OCI-LY1 (cell line): Measurements from ENCODE around the gene CDKAL1.
"Not testable (repeated sequence)": the region's sequence is repeated elsewhere in the genome, so short reads cannot be mapped to it uniquely, and the experiment has no call there.

ENCODE experiments used
- EZH2 ChIP-seq: fragments of 200-600 bp; sonication (generic), shearing (Covaris generic); IDR thresholded peaks from 2 replicates; pipeline ENCODE4 v1.8.0; 2017; ENCODE audit warnings: borderline replicate concordance, mixed run types, mild to moderate bottlenecking, antibody characterized with exemption, low read length, moderate library complexity, mixed read lengths
- TF ChIP-seq, protein P1 (sequence below): fragments of 200-600 bp; sonication (generic), shearing (Covaris generic); IDR thresholded peaks from 2 replicates; pipeline ENCODE4 v1.5.1; 2017; ENCODE audit warnings: mild to moderate bottlenecking, antibody characterized with exemption, low read length, moderate library complexity, mixed read lengths

DNA sequence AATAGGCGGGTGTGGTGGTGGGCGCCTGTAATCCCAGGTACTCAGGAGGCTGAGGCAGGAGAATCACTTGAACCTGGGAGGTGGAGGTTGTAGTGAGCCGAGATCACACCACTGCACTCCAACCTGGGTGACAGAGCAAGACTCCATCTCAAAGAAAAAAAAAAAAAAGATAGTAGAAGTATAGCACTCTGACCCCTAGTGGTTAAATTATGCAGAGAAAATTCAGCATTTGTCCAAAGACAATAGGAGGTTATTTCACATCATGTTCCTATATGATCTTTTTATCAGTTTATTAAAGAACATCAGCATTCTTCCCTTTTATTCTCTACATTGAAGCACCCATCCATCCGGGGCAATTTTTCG lies 5.2 kb upstream of the CDKAL1 start:
- TF ChIP-seq, protein P1, sequence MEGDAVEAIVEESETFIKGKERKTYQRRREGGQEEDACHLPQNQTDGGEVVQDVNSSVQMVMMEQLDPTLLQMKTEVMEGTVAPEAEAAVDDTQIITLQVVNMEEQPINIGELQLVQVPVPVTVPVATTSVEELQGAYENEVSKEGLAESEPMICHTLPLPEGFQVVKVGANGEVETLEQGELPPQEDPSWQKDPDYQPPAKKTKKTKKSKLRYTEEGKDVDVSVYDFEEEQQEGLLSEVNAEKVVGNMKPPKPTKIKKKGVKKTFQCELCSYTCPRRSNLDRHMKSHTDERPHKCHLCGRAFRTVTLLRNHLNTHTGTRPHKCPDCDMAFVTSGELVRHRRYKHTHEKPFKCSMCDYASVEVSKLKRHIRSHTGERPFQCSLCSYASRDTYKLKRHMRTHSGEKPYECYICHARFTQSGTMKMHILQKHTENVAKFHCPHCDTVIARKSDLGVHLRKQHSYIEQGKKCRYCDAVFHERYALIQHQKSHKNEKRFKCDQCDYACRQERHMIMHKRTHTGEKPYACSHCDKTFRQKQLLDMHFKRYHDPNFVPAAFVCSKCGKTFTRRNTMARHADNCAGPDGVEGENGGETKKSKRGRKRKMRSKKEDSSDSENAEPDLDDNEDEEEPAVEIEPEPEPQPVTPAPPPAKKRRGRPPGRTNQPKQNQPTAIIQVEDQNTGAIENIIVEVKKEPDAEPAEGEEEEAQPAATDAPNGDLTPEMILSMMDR, result not testable (repeated sequence)
- TF ChIP-seq EZH2, result not testable (repeated sequence)
